GM12864 (cell line): ENCODE data around the gene MT1G.

Experiments used
- DNase-seq: peaks from one replicate; pipeline ENCODE4 v3.0.0-alpha.2; 2011; ENCODE audit warnings: low read depth
- H3K4me3 ChIP-seq: 2 replicates; pipeline ENCODE4 v1.5.1; 2011; ENCODE audit warnings: mild to moderate bottlenecking, low read depth, low read length, control low read depth
- TF ChIP-seq, protein P1 (sequence below): IDR thresholded peaks from 2 replicates; pipeline ENCODE4 v1.5.1; 2011; ENCODE audit warnings: low read depth, mild to moderate bottlenecking, moderate library complexity, low read length, control low read depth, inconsistent platforms; ENCODE audit errors: missing control alignments

Gene MT1G

DNA sequence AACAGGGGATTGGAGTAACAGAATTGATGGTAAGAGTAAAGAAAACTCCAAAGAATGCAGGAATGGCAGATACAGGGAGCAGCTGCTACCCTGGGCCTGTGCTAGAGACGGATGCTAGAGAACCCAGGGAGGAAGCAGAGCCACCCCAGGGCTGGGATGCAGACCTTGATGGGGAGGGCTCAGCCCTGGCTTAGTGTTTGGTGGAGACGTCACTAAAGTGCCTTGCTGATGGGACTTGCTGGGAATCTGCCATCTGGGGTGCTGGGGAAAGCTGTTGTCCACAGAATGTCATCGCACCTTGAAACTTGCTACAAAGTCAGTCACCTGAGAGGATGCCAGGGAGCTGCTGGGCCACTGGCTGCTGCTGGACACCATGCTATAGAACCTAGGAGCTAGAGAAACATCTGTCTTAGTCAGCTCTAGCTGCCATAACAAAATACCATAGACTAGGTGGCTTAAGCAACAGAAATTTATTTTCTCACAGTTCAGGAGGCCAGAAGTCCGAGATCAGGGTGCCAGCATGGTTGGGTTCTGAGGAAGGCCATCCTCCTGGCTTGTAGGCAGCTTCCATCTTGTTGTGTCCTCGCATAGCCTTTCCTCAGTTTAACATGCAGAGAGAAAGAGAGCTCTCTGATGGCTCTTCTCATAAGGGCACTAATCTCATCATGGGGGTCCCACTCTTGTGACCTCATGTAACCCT lies 29.7 kb upstream of the MT1G start:
- DNase-seq, result no peak
- TF ChIP-seq, protein P1, sequence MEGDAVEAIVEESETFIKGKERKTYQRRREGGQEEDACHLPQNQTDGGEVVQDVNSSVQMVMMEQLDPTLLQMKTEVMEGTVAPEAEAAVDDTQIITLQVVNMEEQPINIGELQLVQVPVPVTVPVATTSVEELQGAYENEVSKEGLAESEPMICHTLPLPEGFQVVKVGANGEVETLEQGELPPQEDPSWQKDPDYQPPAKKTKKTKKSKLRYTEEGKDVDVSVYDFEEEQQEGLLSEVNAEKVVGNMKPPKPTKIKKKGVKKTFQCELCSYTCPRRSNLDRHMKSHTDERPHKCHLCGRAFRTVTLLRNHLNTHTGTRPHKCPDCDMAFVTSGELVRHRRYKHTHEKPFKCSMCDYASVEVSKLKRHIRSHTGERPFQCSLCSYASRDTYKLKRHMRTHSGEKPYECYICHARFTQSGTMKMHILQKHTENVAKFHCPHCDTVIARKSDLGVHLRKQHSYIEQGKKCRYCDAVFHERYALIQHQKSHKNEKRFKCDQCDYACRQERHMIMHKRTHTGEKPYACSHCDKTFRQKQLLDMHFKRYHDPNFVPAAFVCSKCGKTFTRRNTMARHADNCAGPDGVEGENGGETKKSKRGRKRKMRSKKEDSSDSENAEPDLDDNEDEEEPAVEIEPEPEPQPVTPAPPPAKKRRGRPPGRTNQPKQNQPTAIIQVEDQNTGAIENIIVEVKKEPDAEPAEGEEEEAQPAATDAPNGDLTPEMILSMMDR, result no peak
- no peak overlapping the region for H3K4me3 ChIP-seq

DNA sequence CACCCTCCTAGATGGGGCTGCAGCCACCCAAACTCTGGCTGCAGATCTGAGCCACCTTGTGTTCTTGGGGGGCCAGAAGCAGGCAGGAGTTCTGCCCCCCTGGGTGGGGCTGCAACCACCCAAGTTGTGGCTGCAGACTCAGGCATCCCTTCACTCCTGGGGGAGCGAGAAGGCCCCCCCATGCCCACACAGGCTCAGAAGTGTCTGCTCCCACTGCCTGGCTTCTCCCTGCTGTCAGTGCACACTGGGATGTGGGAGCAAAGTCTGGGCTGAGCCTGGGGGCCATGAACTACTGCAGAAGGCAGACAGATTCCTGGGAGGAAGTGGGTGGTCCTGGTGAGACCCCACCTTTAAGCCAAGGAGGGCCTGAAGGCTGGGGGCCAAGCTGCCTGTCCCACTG lies 27.4 kb upstream of the MT1G start:
- TF ChIP-seq, protein P1, result no peak
- DNase-seq, result no peak
- H3K4me3 ChIP-seq, result no peak overlapping the region

DNA sequence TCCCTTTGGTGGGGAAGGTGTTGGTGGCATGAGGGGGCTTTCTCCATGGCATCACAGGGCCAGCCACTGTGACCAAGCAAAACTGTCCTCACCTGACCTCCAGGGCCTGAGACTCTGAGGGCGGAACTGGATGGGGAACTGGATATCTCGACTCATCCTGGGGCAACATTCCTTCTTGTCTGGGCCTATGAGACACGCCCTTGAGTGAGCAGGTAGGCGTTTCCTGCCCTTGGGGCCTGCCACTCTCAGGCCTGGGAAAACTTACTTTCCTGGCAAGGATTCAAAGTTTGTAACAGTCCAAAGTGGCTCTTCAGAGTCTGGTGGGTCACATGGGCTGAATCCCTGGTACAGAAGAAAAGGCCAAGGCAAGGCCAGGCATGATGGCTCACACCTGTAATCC lies 24.0 kb upstream of the MT1G start:
- DNase-seq, result no peak
- no peak overlapping the region for H3K4me3 ChIP-seq
- TF ChIP-seq, protein P1, result no peak

DNA sequence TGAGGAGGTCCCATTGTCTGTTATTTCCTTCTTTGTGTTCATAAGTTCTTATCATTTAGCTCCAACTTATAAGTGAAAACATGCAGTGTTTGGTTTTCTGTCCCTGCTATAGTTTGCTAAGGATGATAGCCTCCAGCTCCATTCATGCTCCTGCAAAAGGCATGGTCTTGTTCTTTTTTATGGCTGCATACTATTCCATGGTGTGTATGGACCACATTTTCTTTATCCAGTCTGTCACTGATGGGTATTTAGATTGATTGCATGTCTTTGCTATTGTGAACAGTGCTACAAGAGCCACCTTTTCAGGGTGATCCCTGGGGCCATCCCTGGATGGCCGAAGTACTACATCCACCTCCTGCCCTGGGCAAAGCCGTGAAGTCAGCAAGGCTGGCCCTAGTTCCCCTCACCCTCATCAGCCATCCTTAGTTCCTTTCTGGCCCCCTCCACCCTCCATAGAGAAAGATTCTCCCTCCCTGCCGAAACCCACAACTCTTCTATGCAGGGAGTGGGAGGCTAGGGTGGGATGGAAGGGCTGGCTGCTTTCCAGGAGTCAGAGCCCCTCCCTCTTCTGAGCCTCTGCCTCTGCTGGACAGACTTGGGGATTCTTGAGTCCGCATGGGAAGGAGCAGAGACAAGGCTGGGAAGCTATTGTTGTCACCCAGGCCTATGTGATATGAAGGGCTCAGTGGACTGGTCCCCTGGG lies 22.7 kb upstream of the MT1G start:
- TF ChIP-seq, protein P1, result no peak
- no peak overlapping the region for H3K4me3 ChIP-seq
- no peak for DNase-seq

DNA sequence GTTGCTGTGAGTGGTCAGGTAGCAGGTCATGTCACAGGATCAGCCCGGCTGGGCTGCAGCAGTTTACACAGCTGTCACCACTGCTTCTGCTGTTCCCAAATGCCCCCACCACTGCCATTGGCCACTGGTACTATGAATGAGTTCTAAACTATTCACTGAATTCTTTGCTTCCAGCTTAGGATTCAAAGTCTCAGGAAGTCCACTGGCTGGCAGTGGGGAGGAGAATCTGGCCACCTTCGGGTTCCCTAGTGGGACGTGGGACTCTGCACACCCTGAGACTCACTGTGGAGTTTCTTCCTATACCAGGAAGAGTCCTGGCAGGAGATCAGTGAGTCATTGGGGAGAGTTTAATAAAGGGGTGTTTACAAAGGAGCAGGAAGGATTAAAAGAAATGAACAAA lies 21.3 kb upstream of the MT1G start:
- no peak for DNase-seq
- TF ChIP-seq, protein P1, result no peak
- H3K4me3 ChIP-seq, result no peak overlapping the region

DNA sequence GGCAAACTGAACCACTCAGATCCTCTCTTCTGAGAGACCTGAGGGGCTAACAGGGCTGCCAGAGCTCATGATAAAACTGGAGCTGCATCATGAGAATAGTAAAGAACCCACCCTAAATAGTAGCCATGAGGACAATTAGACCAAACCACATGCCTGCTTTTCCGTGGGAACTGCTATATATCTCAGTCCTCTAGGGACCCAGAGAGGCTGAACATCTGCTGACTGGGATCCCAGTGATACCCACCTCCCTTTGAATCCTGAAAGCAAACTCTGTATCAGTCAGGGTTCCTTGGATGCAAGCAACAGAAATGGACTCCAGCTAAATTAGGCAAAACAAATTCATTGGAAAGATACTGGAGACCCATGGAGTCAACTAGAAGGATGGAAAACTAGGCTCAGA lies 20.9 kb upstream of the MT1G start:
- DNase-seq, result no peak
- no peak overlapping the region for H3K4me3 ChIP-seq
- TF ChIP-seq, protein P1, result no peak

DNA sequence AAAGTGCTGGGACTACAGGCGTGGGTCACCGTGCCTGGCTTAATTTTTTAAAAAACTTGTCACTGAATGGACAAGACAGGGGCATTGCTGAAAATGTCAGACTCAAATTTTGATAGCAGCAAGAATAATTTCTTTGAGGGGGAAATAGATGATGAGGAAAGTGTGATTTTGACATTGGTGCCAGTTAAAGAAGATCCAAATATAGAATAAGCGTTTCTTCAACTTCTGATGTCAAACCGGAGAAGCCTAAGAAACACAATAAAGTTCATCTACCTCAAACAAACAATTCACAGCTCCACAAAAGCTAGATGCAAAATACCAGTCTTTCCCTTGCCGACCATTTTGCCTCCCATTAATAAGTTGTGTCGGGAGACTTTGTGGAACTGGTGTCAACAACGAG lies 18.9 kb upstream of the MT1G start:
- no peak overlapping the region for H3K4me3 ChIP-seq
- TF ChIP-seq, protein P1, result no peak
- DNase-seq, result no peak
